ENCODE results near the gene OR10A6.

OR10A6 gene

DNA sequence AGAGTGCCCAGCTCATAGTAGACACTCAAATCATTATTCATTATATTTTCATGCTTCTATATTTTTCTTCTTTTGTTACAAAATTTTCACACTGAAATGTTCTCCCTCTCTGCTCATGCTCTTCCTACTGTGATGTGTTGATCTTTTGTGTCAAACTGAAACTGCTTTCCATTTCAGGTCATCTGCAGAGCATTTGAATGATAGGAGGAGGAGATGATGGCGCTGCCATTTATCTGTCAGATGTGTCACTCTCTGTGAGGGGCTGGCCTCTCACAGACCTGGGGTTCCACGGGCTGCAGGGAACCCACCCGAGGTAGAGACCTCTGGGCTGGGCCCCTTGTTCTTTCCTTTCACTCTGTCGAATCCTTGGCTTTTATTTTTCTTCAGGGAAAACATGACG is 41.1 kb downstream of the OR10A6 start:
- Histone ChIP-seq H3K4me3 (ENCODE audit: low read length in 2 of 2) (no peak overlapping the region), H3K9me3 (ENCODE audit: control insufficient read depth in 2 of 2, low read length in 2 of 2) (no peaks in the 10 kb centered on the region), H3K4me1 (ENCODE audit: control insufficient read depth in 2 of 2, insufficient read depth in 2 of 2, low read length in 2 of 2) (peaks cover 9 to 13% of the 10 kb centered on the region in 2 donors), H3K27me3 (ENCODE audit: control insufficient read depth in 2 of 2, insufficient read depth in 2 of 2, low read length in 2 of 2) (peaks cover 0 to 3% of the 10 kb centered on the region in 2 donors), H3K9ac (ENCODE audit: low read depth in 1 of 2, low read length in 2 of 2) (no peak overlapping the region), H3K27ac (ENCODE audit: low read depth in 2 of 2, low read length in 2 of 2) (no peak overlapping the region), H3K36me3 (ENCODE audit: control insufficient read depth in 2 of 2, insufficient read depth in 2 of 2, low read length in 2 of 2) (no peaks in the 10 kb centered on the region)

DNA sequence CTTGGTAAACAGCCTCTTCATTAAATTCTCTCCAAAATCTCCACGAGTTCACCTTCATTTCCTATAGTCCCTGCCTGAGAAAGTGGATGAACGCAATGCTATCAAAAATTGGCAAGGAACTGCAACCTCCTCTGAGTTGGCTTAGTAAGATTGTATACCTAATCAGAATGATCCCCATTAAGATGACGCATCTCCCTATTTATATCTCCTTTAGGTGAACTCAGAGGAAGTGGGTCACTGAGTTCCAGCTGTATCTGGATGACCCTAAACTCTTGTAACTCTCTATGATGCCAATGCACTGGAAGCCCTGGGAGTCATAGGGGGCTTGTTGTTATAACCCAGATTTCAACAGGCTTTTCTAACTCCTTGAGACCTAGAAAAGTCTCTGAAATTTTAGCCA is 48.2 kb downstream of the OR10A6 start:
- H3K4me1 ChIP-seq (ENCODE audit: control insufficient read depth in 2 of 2, insufficient read depth in 2 of 2, low read length in 2 of 2) = no peaks in the 10 kb centered on the region
- H3K9ac ChIP-seq (ENCODE audit: low read depth in 1 of 2, low read length in 2 of 2) = no peak overlapping the region

More for the DNA sequence above, 48.2 kb downstream of the OR10A6 start:
- Histone ChIP-seq H3K9me3 (ENCODE audit: control insufficient read depth in 2 of 2, low read length in 2 of 2) (no peaks in the 10 kb centered on the region), H3K27me3 (ENCODE audit: control insufficient read depth in 2 of 2, insufficient read depth in 2 of 2, low read length in 2 of 2) (no peaks in the 10 kb centered on the region), H3K4me3 (ENCODE audit: low read length in 2 of 2) (no peak overlapping the region), H3K36me3 (ENCODE audit: control insufficient read depth in 2 of 2, insufficient read depth in 2 of 2, low read length in 2 of 2) (no peaks in the 10 kb centered on the region), H3K27ac (ENCODE audit: low read depth in 2 of 2, low read length in 2 of 2) (no peak overlapping the region)

Data from mucosa of rectum (tissue), 2 donors.